ENCODE measurements around the gene BRD1.

The BRD1 gene

GRCh38 chr22:49865156-49865555 lies 37.5 kb upstream of the BRD1 start:
- H3K27me3 ChIP-seq (ENCODE audit: control insufficient read depth in 2 of 2, insufficient read depth in 2 of 2, low read length in 2 of 2): no peaks in the 10 kb centered on the region
- H3K9ac ChIP-seq (ENCODE audit: low read depth in 1 of 2, low read length in 2 of 2): no peak overlapping the region
- no peak overlapping the region for H3K27ac ChIP-seq (ENCODE audit: low read depth in 2 of 2, low read length in 2 of 2)
- peaks cover 0 to 8% of the 10 kb centered on the region in 2 donors for H3K9me3 ChIP-seq (ENCODE audit: control insufficient read depth in 2 of 2, low read length in 2 of 2)
- peaks cover 0 to 2% of the 10 kb centered on the region in 2 donors for H3K36me3 ChIP-seq (ENCODE audit: control insufficient read depth in 2 of 2, insufficient read depth in 2 of 2, low read length in 2 of 2)
- H3K4me3 ChIP-seq (ENCODE audit: low read length in 2 of 2): no peak overlapping the region
- H3K4me1 ChIP-seq (ENCODE audit: control insufficient read depth in 2 of 2, insufficient read depth in 2 of 2, low read length in 2 of 2): no peaks in the 10 kb centered on the region

- H3K27ac ChIP-seq (ENCODE audit: low read depth in 2 of 2, low read length in 2 of 2): no peak overlapping the region
- H3K4me1 ChIP-seq (ENCODE audit: control insufficient read depth in 2 of 2, insufficient read depth in 2 of 2, low read length in 2 of 2): no peaks in the 10 kb centered on the region
- H3K27me3 ChIP-seq (ENCODE audit: control insufficient read depth in 2 of 2, insufficient read depth in 2 of 2, low read length in 2 of 2): no peaks in the 10 kb centered on the region
- no peak overlapping the region for H3K9ac ChIP-seq (ENCODE audit: low read depth in 1 of 2, low read length in 2 of 2)
- peaks cover 0 to 8% of the 10 kb centered on the region in 2 donors for H3K9me3 ChIP-seq (ENCODE audit: control insufficient read depth in 2 of 2, low read length in 2 of 2)
- peaks cover 0 to 2% of the 10 kb centered on the region in 2 donors for H3K36me3 ChIP-seq (ENCODE audit: control insufficient read depth in 2 of 2, insufficient read depth in 2 of 2, low read length in 2 of 2)
- no peak overlapping the region for H3K4me3 ChIP-seq (ENCODE audit: low read length in 2 of 2)
These were observed 36.3 kb upstream of the BRD1 start for GRCh38 chr22:49863931-49864330.

GRCh38 chr22:49862496-49862776 lies 34.8 kb upstream of the BRD1 start:
- Histone ChIP-seq H3K4me1 (ENCODE audit: control insufficient read depth in 2 of 2, insufficient read depth in 2 of 2, low read length in 2 of 2) (no peaks in the 10 kb centered on the region), H3K4me3 (ENCODE audit: low read length in 2 of 2) (no peak overlapping the region), H3K27ac (ENCODE audit: low read depth in 2 of 2, low read length in 2 of 2) (no peak overlapping the region), H3K9ac (ENCODE audit: low read depth in 1 of 2, low read length in 2 of 2) (no peak overlapping the region), H3K9me3 (ENCODE audit: control insufficient read depth in 2 of 2, low read length in 2 of 2) (peaks cover 0 to 8% of the 10 kb centered on the region in 2 donors), H3K36me3 (ENCODE audit: control insufficient read depth in 2 of 2, insufficient read depth in 2 of 2, low read length in 2 of 2) (peaks cover 0 to 2% of the 10 kb centered on the region in 2 donors), H3K27me3 (ENCODE audit: control insufficient read depth in 2 of 2, insufficient read depth in 2 of 2, low read length in 2 of 2) (no peaks in the 10 kb centered on the region)

- H3K27ac ChIP-seq (ENCODE audit: low read depth in 2 of 2, low read length in 2 of 2): no peak overlapping the region
- no peaks in the 10 kb centered on the region for H3K27me3 ChIP-seq (ENCODE audit: control insufficient read depth in 2 of 2, insufficient read depth in 2 of 2, low read length in 2 of 2)
- peaks cover 0 to 8% of the 10 kb centered on the region in 2 donors for H3K9me3 ChIP-seq (ENCODE audit: control insufficient read depth in 2 of 2, low read length in 2 of 2)
- no peak overlapping the region for H3K4me3 ChIP-seq (ENCODE audit: low read length in 2 of 2)
- H3K9ac ChIP-seq (ENCODE audit: low read depth in 1 of 2, low read length in 2 of 2): no peak overlapping the region
- no peaks in the 10 kb centered on the region for H3K36me3 ChIP-seq (ENCODE audit: control insufficient read depth in 2 of 2, insufficient read depth in 2 of 2, low read length in 2 of 2)
- H3K4me1 ChIP-seq (ENCODE audit: control insufficient read depth in 2 of 2, insufficient read depth in 2 of 2, low read length in 2 of 2): no peaks in the 10 kb centered on the region
These were observed 34.2 kb upstream of the BRD1 start for GRCh38 chr22:49861642-49862495.

GRCh38 chr22:49858827-49859226 lies 31.2 kb upstream of the BRD1 start:
- Histone ChIP-seq H3K9ac (ENCODE audit: low read depth in 1 of 2, low read length in 2 of 2) (no peak overlapping the region), H3K36me3 (ENCODE audit: control insufficient read depth in 2 of 2, insufficient read depth in 2 of 2, low read length in 2 of 2) (no peaks in the 10 kb centered on the region), H3K9me3 (ENCODE audit: control insufficient read depth in 2 of 2, low read length in 2 of 2) (no peaks in the 10 kb centered on the region), H3K27me3 (ENCODE audit: control insufficient read depth in 2 of 2, insufficient read depth in 2 of 2, low read length in 2 of 2) (no peaks in the 10 kb centered on the region), H3K4me1 (ENCODE audit: control insufficient read depth in 2 of 2, insufficient read depth in 2 of 2, low read length in 2 of 2) (peaks cover 18% of the 10 kb centered on the region in 2 donors), H3K27ac (ENCODE audit: low read depth in 2 of 2, low read length in 2 of 2) (no peak overlapping the region), H3K4me3 (ENCODE audit: low read length in 2 of 2) (no peak overlapping the region)

- no peaks in the 10 kb centered on the region for H3K27me3 ChIP-seq (ENCODE audit: control insufficient read depth in 2 of 2, insufficient read depth in 2 of 2, low read length in 2 of 2)
- H3K9ac ChIP-seq (ENCODE audit: low read depth in 1 of 2, low read length in 2 of 2): no peak overlapping the region
- no peaks in the 10 kb centered on the region for H3K36me3 ChIP-seq (ENCODE audit: control insufficient read depth in 2 of 2, insufficient read depth in 2 of 2, low read length in 2 of 2)
- peaks cover 18 to 22% of the 10 kb centered on the region in 2 donors for H3K4me1 ChIP-seq (ENCODE audit: control insufficient read depth in 2 of 2, insufficient read depth in 2 of 2, low read length in 2 of 2)
- H3K4me3 ChIP-seq (ENCODE audit: low read length in 2 of 2): no peak overlapping the region
- H3K9me3 ChIP-seq (ENCODE audit: control insufficient read depth in 2 of 2, low read length in 2 of 2): no peaks in the 10 kb centered on the region
- no peak overlapping the region for H3K27ac ChIP-seq (ENCODE audit: low read depth in 2 of 2, low read length in 2 of 2)
These were observed 29.3 kb upstream of the BRD1 start for GRCh38 chr22:49856766-49857618.

GRCh38 chr22:49856343-49856742 lies 28.7 kb upstream of the BRD1 start:
- H3K4me1 ChIP-seq (ENCODE audit: control insufficient read depth in 2 of 2, insufficient read depth in 2 of 2, low read length in 2 of 2): peaks cover 18 to 22% of the 10 kb centered on the region in 2 donors
- H3K27me3 ChIP-seq (ENCODE audit: control insufficient read depth in 2 of 2, insufficient read depth in 2 of 2, low read length in 2 of 2): no peaks in the 10 kb centered on the region
- H3K36me3 ChIP-seq (ENCODE audit: control insufficient read depth in 2 of 2, insufficient read depth in 2 of 2, low read length in 2 of 2): no peaks in the 10 kb centered on the region
- H3K9ac ChIP-seq (ENCODE audit: low read depth in 1 of 2, low read length in 2 of 2): peak overlapping the region in 1 of 2 donors; percentile 38
- no peaks in the 10 kb centered on the region for H3K9me3 ChIP-seq (ENCODE audit: control insufficient read depth in 2 of 2, low read length in 2 of 2)
- H3K27ac ChIP-seq (ENCODE audit: low read depth in 2 of 2, low read length in 2 of 2): no peak overlapping the region
- no peak overlapping the region for H3K4me3 ChIP-seq (ENCODE audit: low read length in 2 of 2)

- Histone ChIP-seq H3K9ac (ENCODE audit: low read depth in 1 of 2, low read length in 2 of 2) (peak overlapping the region; percentile 58 to 86), H3K4me3 (ENCODE audit: low read length in 2 of 2) (peak overlapping the region; percentile 84 to 88), H3K27me3 (ENCODE audit: control insufficient read depth in 2 of 2, insufficient read depth in 2 of 2, low read length in 2 of 2) (peaks cover 2 to 4% of the 10 kb centered on the region in 2 donors), H3K27ac (ENCODE audit: low read depth in 2 of 2, low read length in 2 of 2) (peak overlapping the region; percentile 66 to 82), H3K4me1 (ENCODE audit: control insufficient read depth in 2 of 2, insufficient read depth in 2 of 2, low read length in 2 of 2) (peaks cover 18 to 22% of the 10 kb centered on the region in 2 donors), H3K9me3 (ENCODE audit: control insufficient read depth in 2 of 2, low read length in 2 of 2) (no peaks in the 10 kb centered on the region), H3K36me3 (ENCODE audit: control insufficient read depth in 2 of 2, insufficient read depth in 2 of 2, low read length in 2 of 2) (no peaks in the 10 kb centered on the region)
These were observed 27.7 kb upstream of the BRD1 start for GRCh38 chr22:49855251-49855911.

GRCh38 chr22:49853981-49854831 lies 26.5 kb upstream of the BRD1 start:
- peaks cover 7 to 12% of the 10 kb centered on the region in 2 donors for H3K27me3 ChIP-seq (ENCODE audit: control insufficient read depth in 2 of 2, insufficient read depth in 2 of 2, low read length in 2 of 2)
- no peaks in the 10 kb centered on the region for H3K9me3 ChIP-seq (ENCODE audit: control insufficient read depth in 2 of 2, low read length in 2 of 2)
- H3K27ac ChIP-seq (ENCODE audit: low read depth in 2 of 2, low read length in 2 of 2): peak overlapping the region; percentile 66 to 82
- H3K4me1 ChIP-seq (ENCODE audit: control insufficient read depth in 2 of 2, insufficient read depth in 2 of 2, low read length in 2 of 2): peaks cover 18 to 22% of the 10 kb centered on the region in 2 donors
- H3K36me3 ChIP-seq (ENCODE audit: control insufficient read depth in 2 of 2, insufficient read depth in 2 of 2, low read length in 2 of 2): no peaks in the 10 kb centered on the region
- H3K4me3 ChIP-seq (ENCODE audit: low read length in 2 of 2): peak overlapping the region; percentile 84 to 88
- H3K9ac ChIP-seq (ENCODE audit: low read depth in 1 of 2, low read length in 2 of 2): peak overlapping the region; percentile 84 to 86

Data from mucosa of rectum (tissue), 2 donors.